Effector memory CD4-positive, alpha-beta T cell (primary cell): ENCODE data around the gene MED25.

Experiments
- DNase-seq, 3 donors: peaks; one replicate each; pipeline ENCODE4 v3.0.0-alpha.2; 2020
- H3K27ac ChIP-seq: 2 replicates; pipeline ENCODE4 v1.7.0; 2013; ENCODE audit warnings: mild to moderate bottlenecking, low read length, moderate library complexity; ENCODE audit not compliant: insufficient read depth, poor library complexity, severe bottlenecking
- H3K27me3 ChIP-seq: replicated peaks from 2 replicates; pipeline ENCODE4 v1.7.0; 2013; ENCODE audit warnings: mild to moderate bottlenecking, low read length; ENCODE audit not compliant: insufficient read depth, control insufficient read depth, poor library complexity, severe bottlenecking
- H3K36me3 ChIP-seq: 2 replicates; pipeline ENCODE4 v1.7.0; 2013; ENCODE audit warnings: mild to moderate bottlenecking, low read length, moderate library complexity; ENCODE audit not compliant: control insufficient read depth, insufficient read depth
- H3K4me1 ChIP-seq: 2 replicates; pipeline ENCODE4 v1.7.0; 2013; ENCODE audit warnings: low read length, mild to moderate bottlenecking; ENCODE audit not compliant: control insufficient read depth, insufficient read depth, poor library complexity, severe bottlenecking
- H3K4me3 ChIP-seq: 2 replicates; pipeline ENCODE4 v1.7.0; 2013; ENCODE audit warnings: low read length, low read depth, mild to moderate bottlenecking; ENCODE audit not compliant: insufficient read depth, poor library complexity, severe bottlenecking
- H3K9me3 ChIP-seq: 2 replicates; pipeline ENCODE4 v1.7.0; 2013; ENCODE audit warnings: mild to moderate bottlenecking, low read length, moderate library complexity; ENCODE audit not compliant: control insufficient read depth

Gene MED25

DNA sequence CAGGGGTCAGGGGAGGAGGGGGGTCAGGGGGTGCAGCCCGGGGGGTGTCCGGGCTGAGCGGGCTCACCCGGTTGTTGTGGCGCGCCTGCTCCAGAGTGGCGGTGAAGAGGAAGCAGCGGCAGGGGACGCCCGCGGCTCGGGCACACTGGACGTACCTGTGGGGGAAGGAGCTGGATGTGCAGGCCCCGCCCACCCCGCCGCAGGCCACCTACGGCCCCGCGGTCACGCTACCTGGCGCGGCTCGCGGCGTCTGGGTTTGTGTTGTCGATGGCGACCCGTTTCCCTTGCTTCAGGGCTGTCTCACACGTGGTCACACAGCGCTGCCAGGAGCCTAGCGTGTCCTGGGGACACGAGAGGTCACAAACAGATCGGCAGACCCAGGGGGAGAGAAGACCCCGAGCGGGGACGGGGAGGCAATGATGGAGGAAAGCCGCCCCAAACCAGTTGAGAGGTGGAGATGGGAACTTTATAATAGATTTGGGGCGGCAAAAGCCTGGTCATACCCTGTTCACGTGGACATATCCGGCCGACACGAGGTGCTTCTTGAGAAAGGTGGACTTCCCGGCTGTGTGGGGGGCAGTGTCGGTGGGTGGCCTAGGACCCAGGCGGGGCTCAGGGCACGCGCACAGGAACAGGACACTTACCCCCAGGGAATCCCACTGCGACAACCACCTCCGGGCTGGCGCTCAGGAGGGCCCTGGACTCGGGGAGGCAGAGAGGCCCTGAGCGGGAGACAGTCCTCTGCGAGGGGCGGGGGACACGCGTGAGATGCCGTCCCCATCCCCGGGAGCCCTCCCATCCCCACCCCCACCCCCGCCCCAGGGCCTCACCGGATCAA, 43.7 kb downstream of the MED25 start:
- no peaks in the 10 kb centered on the region for H3K27me3 ChIP-seq
- H3K27ac ChIP-seq, result no peak overlapping the region
- H3K4me1 ChIP-seq, result peaks cover 8% of the 10 kb centered on the region
- DNase-seq, result no peak
- no peak overlapping the region for H3K4me3 ChIP-seq
- H3K36me3 ChIP-seq, result peaks cover 53% of the 10 kb centered on the region
- H3K9me3 ChIP-seq, result no peaks in the 10 kb centered on the region

DNA sequence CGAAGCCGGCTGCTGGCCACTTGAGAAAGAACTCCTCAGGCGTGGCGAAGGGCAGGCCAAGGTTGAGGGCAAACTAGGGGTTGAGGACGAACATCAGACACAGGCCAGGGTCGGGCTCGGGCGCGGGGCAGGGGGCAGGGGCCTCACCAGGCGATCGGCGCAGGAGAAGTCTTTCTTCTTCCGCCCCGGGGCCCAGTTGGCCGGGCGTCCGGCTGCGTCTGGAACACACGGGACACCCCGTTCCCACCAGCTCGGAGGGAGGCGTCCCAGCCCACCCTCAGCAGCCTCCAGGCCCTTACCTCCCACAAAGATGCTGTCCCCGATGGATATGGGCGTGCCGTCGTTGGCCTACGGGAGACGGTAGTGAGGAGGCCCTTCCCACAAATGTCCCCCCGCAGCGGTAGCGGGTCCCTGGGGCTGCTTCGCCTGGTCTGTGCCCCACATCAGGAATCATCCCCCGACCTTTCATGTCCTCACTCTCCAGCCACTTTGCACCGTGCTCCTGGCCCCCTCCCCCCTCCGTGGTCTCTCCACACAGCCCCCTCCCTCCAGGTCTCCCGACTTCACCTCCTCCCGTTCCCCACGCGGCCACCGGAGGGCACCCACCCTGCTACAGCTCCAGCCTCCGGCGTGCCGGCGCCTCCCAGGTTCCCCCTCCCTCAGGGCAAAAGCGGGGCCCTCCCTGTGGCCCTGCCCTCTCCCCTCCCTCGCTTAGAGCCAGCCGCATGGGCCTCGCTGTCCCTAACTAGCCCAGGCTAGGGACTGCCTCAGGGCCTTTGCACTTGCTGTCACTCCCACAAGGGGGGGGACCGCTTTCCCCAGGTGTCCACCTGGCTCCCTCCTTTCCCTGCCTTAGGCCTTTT, 44.5 kb downstream of the MED25 start:
- no peak for DNase-seq
- Histone ChIP-seq H3K4me1 (peaks cover 16% of the 10 kb centered on the region), H3K36me3 (peaks cover 49% of the 10 kb centered on the region), H3K27ac (no peak overlapping the region), H3K27me3 (no peaks in the 10 kb centered on the region), H3K9me3 (no peaks in the 10 kb centered on the region), H3K4me3 (no peak overlapping the region)

DNA sequence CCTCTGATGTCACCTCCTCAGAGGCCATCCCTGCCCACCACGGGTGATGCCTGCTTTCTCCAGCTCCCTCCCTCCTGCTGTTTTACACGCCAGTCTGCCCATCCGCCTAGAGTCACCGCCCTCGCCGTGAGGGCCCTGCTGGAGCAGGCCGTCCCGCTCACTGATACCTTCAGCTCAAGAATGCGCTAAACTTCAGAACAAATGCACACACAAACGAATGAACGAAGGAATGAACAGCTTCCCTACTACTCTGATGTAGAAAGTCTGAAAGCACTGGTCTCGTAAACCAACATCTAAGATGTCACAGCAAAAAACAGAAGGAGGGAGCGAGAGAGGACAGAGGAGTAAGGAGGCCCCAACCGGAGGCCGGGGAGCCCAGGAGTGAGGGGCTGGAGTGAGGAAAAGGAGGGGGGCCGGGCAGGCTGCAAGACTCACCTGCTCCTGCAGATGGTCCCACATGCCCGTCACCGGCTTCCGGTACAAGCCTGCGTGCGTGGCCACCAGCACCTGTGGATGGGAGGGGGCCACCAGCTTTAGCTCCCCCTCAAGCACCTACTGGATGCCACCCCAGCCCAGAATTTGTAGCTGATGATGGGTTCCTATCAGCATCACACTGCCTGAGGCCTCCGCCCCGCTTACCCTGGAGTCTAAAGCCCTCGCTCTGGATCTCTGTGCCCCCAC, 45.3 kb downstream of the MED25 start:
- Histone ChIP-seq H3K36me3 (peaks cover 42% of the 10 kb centered on the region), H3K4me1 (peaks cover 16% of the 10 kb centered on the region), H3K27me3 (no peaks in the 10 kb centered on the region), H3K4me3 (no peak overlapping the region), H3K9me3 (no peaks in the 10 kb centered on the region), H3K27ac (no peak overlapping the region)
- no peak for DNase-seq

- Histone ChIP-seq H3K4me3 (no peak overlapping the region), H3K9me3 (no peaks in the 10 kb centered on the region), H3K27ac (no peak overlapping the region), H3K36me3 (peaks cover 37% of the 10 kb centered on the region), H3K27me3 (no peaks in the 10 kb centered on the region), H3K4me1 (peaks cover 16% of the 10 kb centered on the region)
- no peak for DNase-seq
Observed at GRCh38 chr19:49863935-49864320, 45.8 kb downstream of the MED25 start.

GRCh38 chr19:49864890-49865289, 46.8 kb downstream of the MED25 start:
- no peak overlapping the region for H3K27ac ChIP-seq
- H3K4me1 ChIP-seq, result peaks cover 19% of the 10 kb centered on the region
- H3K4me3 ChIP-seq, result no peak overlapping the region

DNA sequence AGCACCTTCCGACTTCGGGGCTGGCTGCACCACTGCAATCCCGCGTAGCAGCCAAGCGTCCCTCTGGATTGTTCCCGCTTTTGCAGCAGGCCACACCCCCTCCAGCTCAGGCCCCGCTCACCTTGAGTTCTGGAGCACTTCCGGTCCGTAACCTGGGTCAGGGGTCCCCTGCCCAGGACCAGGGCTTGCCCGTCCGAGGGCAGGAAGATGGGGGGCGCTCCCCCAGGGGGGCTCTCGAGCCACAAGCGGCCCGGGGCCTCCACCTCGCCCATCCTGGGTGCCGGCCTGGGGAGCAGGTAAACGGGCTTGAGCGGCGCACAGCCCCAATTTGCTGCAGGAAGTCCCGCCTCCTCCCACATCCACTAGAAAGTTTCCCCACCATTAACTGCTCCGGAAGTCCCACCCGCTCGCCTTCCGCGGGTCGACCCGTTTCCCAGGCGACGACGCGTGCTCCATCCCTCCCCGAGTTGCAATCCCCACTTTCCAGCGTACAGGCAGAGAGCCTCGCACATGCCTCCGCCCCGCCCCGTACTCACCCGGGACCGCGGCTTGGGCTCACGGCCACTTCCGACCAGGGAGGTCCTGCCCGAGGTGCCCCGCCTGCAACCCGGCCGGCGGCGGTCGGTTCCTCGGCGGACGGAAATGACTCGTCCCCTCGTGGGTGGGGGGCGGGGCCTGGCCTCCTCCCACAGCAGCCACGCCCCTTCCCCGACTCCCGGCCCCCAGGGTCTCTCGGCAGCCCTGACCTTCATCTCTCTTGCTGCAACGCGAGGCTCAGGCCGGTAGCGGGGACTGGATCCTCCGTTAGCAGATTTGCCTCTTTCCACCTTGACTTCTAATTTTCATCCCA, 49.1 kb downstream of the MED25 start, which contains the start of gene PNKP:
TSS of gene PNKP (minus strand) at position 644 of the 850 bp plus-strand sequence. CDS start at position 272, 372 bp downstream.
- H3K4me1 ChIP-seq, result peaks cover 26% of the 10 kb centered on the region
- H3K9me3 ChIP-seq, result no peaks in the 10 kb centered on the region
- peak within 1 kb of the TSS; percentile 84 for H3K27ac ChIP-seq
- H3K36me3 ChIP-seq, result peaks cover 16% of the 10 kb centered on the region
- DNase-seq, result peak; percentile 75 to 81 (median 76)
- H3K4me3 ChIP-seq, result peak within 1 kb of the TSS; percentile 76
- no peaks in the 10 kb centered on the region for H3K27me3 ChIP-seq

More at GRCh38 chr19:49864890-49865289, 46.8 kb downstream of the MED25 start:
- Histone ChIP-seq H3K36me3 (peaks cover 33% of the 10 kb centered on the region), H3K9me3 (no peaks in the 10 kb centered on the region), H3K27me3 (no peaks in the 10 kb centered on the region)
- DNase-seq, result no peak

DNA sequence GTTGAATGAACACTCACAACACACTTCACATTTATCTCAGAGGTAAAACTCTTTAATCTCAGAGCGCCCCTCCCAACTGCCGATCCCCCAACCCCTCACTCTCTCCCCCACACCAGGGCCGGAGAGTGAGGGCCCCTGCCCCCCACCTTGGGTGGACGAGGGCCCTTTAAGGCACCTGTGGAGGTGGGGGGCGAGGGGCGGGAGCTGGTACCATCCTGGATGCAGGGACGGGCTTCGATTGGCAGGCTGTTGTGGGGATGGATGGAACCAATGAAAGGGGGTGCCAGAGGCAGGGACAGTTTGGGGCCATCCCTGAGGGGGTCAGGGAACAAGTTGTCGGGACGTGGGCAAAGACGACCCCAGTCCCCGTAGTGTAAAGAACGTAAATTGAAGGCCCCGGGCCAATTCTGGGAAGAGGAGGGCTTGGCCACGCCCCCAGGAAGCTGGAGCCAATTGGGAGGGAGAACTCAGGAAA, 51.0 kb downstream of the MED25 start:
- Histone ChIP-seq H3K27me3 (no peaks in the 10 kb centered on the region), H3K4me3 (peak overlapping the region; percentile 28), H3K36me3 (peaks cover 5% of the 10 kb centered on the region), H3K27ac (peak overlapping the region; percentile 74), H3K4me1 (peaks cover 26% of the 10 kb centered on the region), H3K9me3 (no peaks in the 10 kb centered on the region)
- DNase-seq, result no peak

DNA sequence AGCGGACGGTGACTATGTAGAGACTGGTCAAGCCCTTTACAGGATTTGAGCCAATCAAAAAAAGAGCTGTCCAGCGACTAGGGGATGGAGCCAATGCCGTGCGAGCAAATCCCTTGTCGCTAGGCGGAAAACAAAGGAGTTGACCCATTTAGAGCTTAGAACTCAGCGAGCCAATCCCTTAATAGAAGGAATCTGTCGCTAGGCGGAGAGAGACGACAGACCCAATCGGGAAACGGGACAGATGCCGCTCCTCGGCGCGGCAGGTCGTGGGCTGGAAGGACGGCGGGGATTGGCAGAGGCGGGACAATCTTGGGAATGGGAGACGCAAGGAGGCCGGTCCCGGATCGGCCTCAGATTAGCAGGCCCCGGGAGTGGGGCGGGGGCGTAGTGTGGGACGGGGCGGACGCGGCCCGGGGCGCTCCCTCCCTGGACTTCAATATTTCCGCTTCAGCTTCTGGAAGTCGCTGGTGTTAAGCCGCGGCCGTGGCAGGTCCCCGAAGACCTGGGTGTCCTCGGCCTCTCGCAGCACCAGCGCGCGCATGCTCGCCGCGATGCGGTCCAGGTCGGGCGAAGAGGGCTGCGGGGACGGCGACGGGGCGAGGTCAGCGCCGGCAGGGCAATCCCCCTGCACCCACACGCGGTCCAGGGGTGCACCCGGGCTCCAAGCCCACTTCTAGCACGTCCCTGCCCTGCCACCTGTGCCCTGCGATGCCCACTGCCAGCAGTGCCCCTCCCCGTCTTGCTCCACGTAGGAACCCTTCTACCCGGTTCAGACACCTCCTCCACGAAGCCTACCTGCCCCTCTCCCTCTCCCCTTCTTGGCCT, 51.6 kb downstream of the MED25 start:
- Histone ChIP-seq H3K36me3 (peaks cover 3% of the 10 kb centered on the region), H3K27ac (peak overlapping the region; percentile 74), H3K27me3 (no peaks in the 10 kb centered on the region), H3K9me3 (no peaks in the 10 kb centered on the region), H3K4me1 (peaks cover 26% of the 10 kb centered on the region), H3K4me3 (peak overlapping the region; percentile 61)
- peak; percentile 83 to 90 (median 90) for DNase-seq
